ELF-1 (cell line): ENCODE measurements around the gene TBC1D22B.
A peak's percentile ranks its signal among the peaks of the same experiment; 100 is the strongest.

Experiments used
- DNase-seq: peaks from one replicate; pipeline ENCODE4 v3.0.0-alpha.2; 2016; ENCODE audit warnings: low read depth, low spot score

TBC1D22B gene

GRCh38 chr6:37257634-37258404 is at the start of gene TBC1D22B, which contains the start of gene TMEM217:
Gene TBC1D22B, plus strand, starts transcription at chr6:37257772. Its CDS starts 146 bp downstream, at chr6:37257918.
Gene TMEM217, minus strand, starts transcription at chr6:37258144. Its CDS starts 39,114 bp downstream, at chr6:37219030.
- peak; percentile 98 for DNase-seq

- peak; percentile 94 for DNase-seq
These were observed 49.6 kb upstream of the TBC1D22B start for GRCh38 chr6:37207903-37208456.

GRCh38 chr6:37208793-37209192 is 48.8 kb upstream of the TBC1D22B start:
- no peak for DNase-seq

- no peak for DNase-seq
These were observed 47.9 kb upstream of the TBC1D22B start for GRCh38 chr6:37209461-37210205.

- peak; percentile 84 for DNase-seq
These were observed 47.1 kb upstream of the TBC1D22B start for GRCh38 chr6:37210313-37210968.

- DNase-seq = no peak
These were observed 45.3 kb upstream of the TBC1D22B start for GRCh38 chr6:37212268-37212667.

GRCh38 chr6:37218061-37218460 is 39.5 kb upstream of the TBC1D22B start:
- no peak for DNase-seq

- DNase-seq = no peak
These were observed 39.1 kb upstream of the TBC1D22B start for GRCh38 chr6:37218511-37218910.

- no peak for DNase-seq
These were observed 35.9 kb upstream of the TBC1D22B start for GRCh38 chr6:37221585-37222124.

- DNase-seq = peak; percentile 99
These were observed 35.2 kb upstream of the TBC1D22B start for GRCh38 chr6:37222125-37222967.

GRCh38 chr6:37222992-37223391 is 34.6 kb upstream of the TBC1D22B start:
- DNase-seq = no peak

- DNase-seq = no peak
These were observed 32.0 kb upstream of the TBC1D22B start for GRCh38 chr6:37225350-37226169.

- no peak for DNase-seq
These were observed 27.5 kb upstream of the TBC1D22B start for GRCh38 chr6:37230104-37230503.

GRCh38 chr6:37232430-37233017 is 25.0 kb upstream of the TBC1D22B start:
- no peak for DNase-seq

- DNase-seq = no peak
These were observed 24.0 kb upstream of the TBC1D22B start for GRCh38 chr6:37233541-37233940.

GRCh38 chr6:37236921-37237320 is 20.7 kb upstream of the TBC1D22B start:
- no peak for DNase-seq

- DNase-seq = no peak
These were observed 19.8 kb upstream of the TBC1D22B start for GRCh38 chr6:37237789-37238188.

- DNase-seq = no peak
These were observed 19.2 kb upstream of the TBC1D22B start for GRCh38 chr6:37238381-37238780.

GRCh38 chr6:37239526-37239925 is 18.0 kb upstream of the TBC1D22B start:
- DNase-seq = no peak
